GOT3 (cell line): ENCODE results near the gene RAB39A.
A peak's percentile ranks its signal among the peaks of the same experiment; 100 is the strongest.
"Not testable (repeated sequence)": the region's sequence is repeated elsewhere in the genome, so short reads cannot be mapped to it uniquely, and the experiment has no call there.

Source experiments
- DNase-seq: peaks from one replicate; lab custom pipeline; 2025; ENCODE audit warnings: mixed read lengths; lab: John Stamatoyannopoulos, UW

The RAB39A gene

GRCh38 chr11:107928046-107928766 lies at the start of gene RAB39A:
Gene RAB39A (plus strand): TSS chr11:107928448. CDS start chr11:107928569, 121 bp downstream.
- peak; percentile 67 for DNase-seq

- DNase-seq, result not testable (repeated sequence)
Measured at GRCh38 chr11:107881471-107881870, 46.8 kb upstream of the RAB39A start.

GRCh38 chr11:107882095-107882820 lies 46.0 kb upstream of the RAB39A start:
- DNase-seq, result no peak

- no peak for DNase-seq
Measured at GRCh38 chr11:107898270-107898669, 30.0 kb upstream of the RAB39A start.

- DNase-seq, result no peak
Measured at GRCh38 chr11:107908211-107908610, 20.0 kb upstream of the RAB39A start.

GRCh38 chr11:107912415-107912814 lies 15.8 kb upstream of the RAB39A start:
- not testable (repeated sequence) for DNase-seq

GRCh38 chr11:107915229-107915628 lies 13.0 kb upstream of the RAB39A start:
- DNase-seq, result no peak

GRCh38 chr11:107916671-107917241 lies 11.5 kb upstream of the RAB39A start:
- DNase-seq, result no peak

GRCh38 chr11:107921997-107922396 lies 6.3 kb upstream of the RAB39A start:
- no peak for DNase-seq

GRCh38 chr11:107923519-107923918 lies 4.7 kb upstream of the RAB39A start:
- not testable (repeated sequence) for DNase-seq

- no peak for DNase-seq
Measured at GRCh38 chr11:107924306-107924705, 3.9 kb upstream of the RAB39A start.

GRCh38 chr11:107927559-107927958 lies 689 bp upstream of the RAB39A start:
- DNase-seq, result no peak

GRCh38 chr11:107928767-107929507 lies 689 bp downstream of the RAB39A start:
- no peak for DNase-seq

- DNase-seq, result no peak
Measured at GRCh38 chr11:107929611-107930200, 1.5 kb downstream of the RAB39A start.

- DNase-seq, result no peak
Measured at GRCh38 chr11:107931206-107931605, 3.0 kb downstream of the RAB39A start.

GRCh38 chr11:107947904-107948303 lies 19.7 kb downstream of the RAB39A start:
- no peak for DNase-seq

- DNase-seq, result not testable (repeated sequence)
Measured at GRCh38 chr11:107948328-107948727, 20.1 kb downstream of the RAB39A start.

GRCh38 chr11:107951155-107951554 lies 22.9 kb downstream of the RAB39A start:
- DNase-seq, result no peak

- DNase-seq, result no peak
Measured at GRCh38 chr11:107953446-107953845, 25.2 kb downstream of the RAB39A start.

GRCh38 chr11:107956543-107956942 lies 28.3 kb downstream of the RAB39A start:
- DNase-seq, result no peak

GRCh38 chr11:107957109-107957588 lies 28.9 kb downstream of the RAB39A start:
- no peak for DNase-seq

- no peak for DNase-seq
Measured at GRCh38 chr11:107961480-107961879, 33.2 kb downstream of the RAB39A start.
